Measurements from ENCODE around the gene PHOSPHO1.

Gene PHOSPHO1

GRCh38 chr17:49259663-49260010, 29.1 kb upstream of the PHOSPHO1 start:
- peak; percentile 43 for DNase-seq (ENCODE audit: low read depth)
- peak overlapping the region; percentile 59 for H3K4me3 ChIP-seq (ENCODE audit: low read depth, low read length)
- TF ChIP-seq, protein P1, sequence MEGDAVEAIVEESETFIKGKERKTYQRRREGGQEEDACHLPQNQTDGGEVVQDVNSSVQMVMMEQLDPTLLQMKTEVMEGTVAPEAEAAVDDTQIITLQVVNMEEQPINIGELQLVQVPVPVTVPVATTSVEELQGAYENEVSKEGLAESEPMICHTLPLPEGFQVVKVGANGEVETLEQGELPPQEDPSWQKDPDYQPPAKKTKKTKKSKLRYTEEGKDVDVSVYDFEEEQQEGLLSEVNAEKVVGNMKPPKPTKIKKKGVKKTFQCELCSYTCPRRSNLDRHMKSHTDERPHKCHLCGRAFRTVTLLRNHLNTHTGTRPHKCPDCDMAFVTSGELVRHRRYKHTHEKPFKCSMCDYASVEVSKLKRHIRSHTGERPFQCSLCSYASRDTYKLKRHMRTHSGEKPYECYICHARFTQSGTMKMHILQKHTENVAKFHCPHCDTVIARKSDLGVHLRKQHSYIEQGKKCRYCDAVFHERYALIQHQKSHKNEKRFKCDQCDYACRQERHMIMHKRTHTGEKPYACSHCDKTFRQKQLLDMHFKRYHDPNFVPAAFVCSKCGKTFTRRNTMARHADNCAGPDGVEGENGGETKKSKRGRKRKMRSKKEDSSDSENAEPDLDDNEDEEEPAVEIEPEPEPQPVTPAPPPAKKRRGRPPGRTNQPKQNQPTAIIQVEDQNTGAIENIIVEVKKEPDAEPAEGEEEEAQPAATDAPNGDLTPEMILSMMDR (IDR thresholded peaks at IDR 0.05; ENCODE audit: low read depth, low read length) = no peak
- TF ChIP-seq MYC (IDR thresholded peaks at IDR 0.05; ENCODE audit: low read depth, low read length) (no peak), POLR2A (IDR thresholded peaks at IDR 0.05; ENCODE audit: extremely low read depth, insufficient read length) (no peak), MAX (IDR thresholded peaks at IDR 0.05; ENCODE audit: low read depth, low read length) (no peak)

DNA sequence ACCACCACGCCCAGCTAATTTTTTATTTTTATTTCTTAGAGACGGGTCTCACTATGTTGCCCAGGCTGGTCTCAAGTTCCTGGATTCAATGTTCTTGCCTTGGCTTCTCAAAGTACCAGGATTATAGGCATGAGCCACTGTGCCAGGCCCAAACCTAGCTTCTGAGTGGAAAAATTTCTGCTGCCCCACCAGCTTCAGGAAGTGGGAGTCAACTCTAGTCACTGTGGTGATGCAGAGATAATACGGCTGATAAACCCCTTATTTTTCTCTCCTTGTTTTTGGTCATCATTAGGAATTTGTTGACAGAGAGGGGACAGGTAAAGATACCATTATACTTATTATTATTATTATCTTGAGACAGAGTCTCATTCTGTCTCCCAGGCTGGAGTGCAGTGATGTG, 27.8 kb upstream of the PHOSPHO1 start:
- DNase-seq (ENCODE audit: low read depth) = peak; percentile 26
- TF ChIP-seq, protein P1 (IDR thresholded peaks at IDR 0.05; ENCODE audit: low read depth, low read length) = no peak
- TF ChIP-seq MYC (IDR thresholded peaks at IDR 0.05; ENCODE audit: low read depth, low read length) (no peak), MAX (IDR thresholded peaks at IDR 0.05; ENCODE audit: low read depth, low read length) (no peak), POLR2A (IDR thresholded peaks at IDR 0.05; ENCODE audit: extremely low read depth, insufficient read length) (no peak)
- H3K4me3 ChIP-seq (ENCODE audit: low read depth, low read length) = no peak overlapping the region

DNA sequence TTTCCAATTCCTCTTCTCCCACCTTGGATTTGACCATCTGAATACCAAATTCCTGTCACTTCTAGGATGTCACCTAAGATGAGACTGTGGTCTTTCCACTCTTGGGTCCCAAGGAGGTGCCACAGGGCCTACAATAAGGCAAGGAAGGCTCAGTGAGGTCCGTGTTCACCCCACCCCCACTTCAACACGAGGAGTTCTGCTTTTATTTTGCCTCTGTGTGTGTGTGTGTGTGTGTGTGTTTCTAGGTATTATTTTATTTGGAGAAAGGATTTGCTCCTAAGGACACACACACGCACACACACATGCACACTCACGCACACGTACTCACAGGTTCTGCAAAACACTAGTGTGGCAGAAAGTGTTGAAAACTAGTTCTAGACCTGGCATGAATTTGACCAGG, 24.5 kb upstream of the PHOSPHO1 start:
- TF ChIP-seq POLR2A (IDR thresholded peaks at IDR 0.05; ENCODE audit: extremely low read depth, insufficient read length) (no peak), MYC (IDR thresholded peaks at IDR 0.05; ENCODE audit: low read depth, low read length) (no peak), MAX (IDR thresholded peaks at IDR 0.05; ENCODE audit: low read depth, low read length) (no peak)
- TF ChIP-seq, protein P1 (IDR thresholded peaks at IDR 0.05; ENCODE audit: low read depth, low read length) = no peak
- DNase-seq (ENCODE audit: low read depth) = no peak
- H3K4me3 ChIP-seq (ENCODE audit: low read depth, low read length) = no peak overlapping the region

- TF ChIP-seq MAX (IDR thresholded peaks at IDR 0.05; ENCODE audit: low read depth, low read length) = no peak
- no peak for TF ChIP-seq POLR2A (IDR thresholded peaks at IDR 0.05; ENCODE audit: extremely low read depth, insufficient read length)
- TF ChIP-seq MYC (IDR thresholded peaks at IDR 0.05; ENCODE audit: low read depth, low read length) = no peak
- TF ChIP-seq, protein P1 (IDR thresholded peaks at IDR 0.05; ENCODE audit: low read depth, low read length) = no peak
- DNase-seq (ENCODE audit: low read depth) = no peak
- H3K4me3 ChIP-seq (ENCODE audit: low read depth, low read length) = no peak overlapping the region
Observed at GRCh38 chr17:49254066-49254465, 23.5 kb upstream of the PHOSPHO1 start.

GRCh38 chr17:49252148-49252695, 21.6 kb upstream of the PHOSPHO1 start:
- no peak overlapping the region for H3K4me3 ChIP-seq (ENCODE audit: low read depth, low read length)
- TF ChIP-seq, protein P1 (IDR thresholded peaks at IDR 0.05; ENCODE audit: low read depth, low read length) = no peak
- TF ChIP-seq MYC (IDR thresholded peaks at IDR 0.05; ENCODE audit: low read depth, low read length) (no peak), POLR2A (IDR thresholded peaks at IDR 0.05; ENCODE audit: extremely low read depth, insufficient read length) (no peak), MAX (IDR thresholded peaks at IDR 0.05; ENCODE audit: low read depth, low read length) (no peak)
- DNase-seq (ENCODE audit: low read depth) = peak; percentile 91

Data from NB4 (cell line).